HepG2 (cell line): ENCODE measurements around the gene EFS.

Experiments used
- BCL3 ChIP-seq: sonication (generic); formaldehyde crosslinking; IDR thresholded peaks from 2 replicates; pipeline ENCODE4 v1.5.1; 2020; ENCODE audit warnings: mild to moderate bottlenecking, missing genetic modification reagents, moderate library complexity
- DPF2 ChIP-seq: sonication (generic); formaldehyde crosslinking; IDR thresholded peaks from 2 replicates; pipeline ENCODE4 v1.4.0; 2020; ENCODE audit warnings: mild to moderate bottlenecking, low read depth, missing genetic modification reagents, borderline replicate concordance
- HNF1A ChIP-seq, 2 experiments: sonication (generic) in 1 of 2; formaldehyde crosslinking in 1 of 2; IDR thresholded peaks; 2 replicates each; pipeline versions ENCODE4 v1.4.0 to v1.6.1; 2016 to 2020; ENCODE audit warnings: borderline replicate concordance in 1 of 2, low read depth in 1 of 2, mild to moderate bottlenecking in 1 of 2, missing genetic modification reagents in 1 of 2
- JUND ChIP-seq: sonication (generic); formaldehyde crosslinking; IDR thresholded peaks from 2 replicates; pipeline ENCODE4 v1.8.0; 2022; ENCODE audit warnings: mild to moderate bottlenecking, missing genetic modification reagents
- MTERF4 ChIP-seq: sonication (generic); formaldehyde crosslinking; IDR thresholded peaks from 2 replicates; pipeline ENCODE4 v1.8.0; 2023; ENCODE audit warnings: mild to moderate bottlenecking, missing genetic modification reagents
- NFE2L2 ChIP-seq: fragments of 150-350 bp; IDR thresholded peaks from 2 replicates; pipeline ENCODE4 v1.6.1; 2014; ENCODE audit warnings: low read length
- NFIC ChIP-seq: IDR thresholded peaks from 2 replicates; pipeline ENCODE4 v1.6.1; 2012; ENCODE audit warnings: mild to moderate bottlenecking, low read length, inconsistent platforms
- SIN3A ChIP-seq: IDR thresholded peaks from 2 replicates; pipeline ENCODE4 v1.6.1; 2011; ENCODE audit warnings: low read depth, mild to moderate bottlenecking, control low read depth, low read length, borderline replicate concordance
- STAT5B ChIP-seq: sonication (generic); formaldehyde crosslinking; IDR thresholded peaks from 2 replicates; pipeline ENCODE4 v1.4.0; 2020; ENCODE audit warnings: missing genetic modification reagents
- ZNF121 ChIP-seq: sonication (generic); formaldehyde crosslinking; IDR thresholded peaks from 2 replicates; pipeline ENCODE4 v1.5.0; 2020; ENCODE audit warnings: mild to moderate bottlenecking, missing genetic modification reagents
- ZNF317 ChIP-seq: sonication (generic); formaldehyde crosslinking; IDR thresholded peaks from 2 replicates; pipeline ENCODE4 v1.5.0; 2020; ENCODE audit warnings: mild to moderate bottlenecking, missing genetic modification reagents
- ZNF75D ChIP-seq: sonication (generic); formaldehyde crosslinking; IDR thresholded peaks from 2 replicates; pipeline ENCODE4 v1.8.1; 2023; ENCODE audit warnings: missing genetic modification reagents, mild to moderate bottlenecking, borderline replicate concordance
- ZNF776 ChIP-seq: sonication (generic); formaldehyde crosslinking; IDR thresholded peaks from 2 replicates; pipeline ENCODE4 v1.4.0; 2020; ENCODE audit warnings: mild to moderate bottlenecking, missing genetic modification reagents

- no peak for TF ChIP-seq ZNF317 (CRISPR knock-in tag)
- TF ChIP-seq MTERF4 (CRISPR knock-in tag): no peak
- TF ChIP-seq NFE2L2: no peak
- no peak for TF ChIP-seq DPF2 (CRISPR knock-in tag)
- no peak for TF ChIP-seq HNF1A (IDR thresholded peaks at IDR 0.05; ENCODE audit: low read depth)
- TF ChIP-seq HNF1A (CRISPR knock-in tag; IDR thresholded peaks at IDR 0.05; ENCODE audit: borderline replicate concordance): no peak
- TF ChIP-seq NFIC: no peak
- no peak for TF ChIP-seq ZNF776 (CRISPR knock-in tag)
- TF ChIP-seq SIN3A: no peak
- TF ChIP-seq ZNF121 (CRISPR knock-in tag): no peak
- TF ChIP-seq BCL3 (CRISPR knock-in tag): no peak
- TF ChIP-seq ZNF75D (CRISPR knock-in tag): no peak
- no peak for TF ChIP-seq JUND (CRISPR knock-in tag)
- no peak for TF ChIP-seq STAT5B (CRISPR knock-in tag)
Measured at GRCh38 chr14:23361763-23362162, 3.2 kb downstream of the EFS start.
